Activated CD4-positive, alpha-beta T cell treated with anti-CD3 and anti-CD28 coated beads for 24 hours (primary cell): ENCODE data around the gene CISTR.
"Not testable (repeated sequence)": the region's sequence is repeated elsewhere in the genome, so short reads cannot be mapped to it uniquely, and the experiment has no call there.

Experiments used
- DNase-seq, 2 donors: peaks; one replicate each; pipeline ENCODE4 v3.0.0-alpha.2; 2020; ENCODE audit warnings: low read depth in 2 of 2

The CISTR gene

DNA sequence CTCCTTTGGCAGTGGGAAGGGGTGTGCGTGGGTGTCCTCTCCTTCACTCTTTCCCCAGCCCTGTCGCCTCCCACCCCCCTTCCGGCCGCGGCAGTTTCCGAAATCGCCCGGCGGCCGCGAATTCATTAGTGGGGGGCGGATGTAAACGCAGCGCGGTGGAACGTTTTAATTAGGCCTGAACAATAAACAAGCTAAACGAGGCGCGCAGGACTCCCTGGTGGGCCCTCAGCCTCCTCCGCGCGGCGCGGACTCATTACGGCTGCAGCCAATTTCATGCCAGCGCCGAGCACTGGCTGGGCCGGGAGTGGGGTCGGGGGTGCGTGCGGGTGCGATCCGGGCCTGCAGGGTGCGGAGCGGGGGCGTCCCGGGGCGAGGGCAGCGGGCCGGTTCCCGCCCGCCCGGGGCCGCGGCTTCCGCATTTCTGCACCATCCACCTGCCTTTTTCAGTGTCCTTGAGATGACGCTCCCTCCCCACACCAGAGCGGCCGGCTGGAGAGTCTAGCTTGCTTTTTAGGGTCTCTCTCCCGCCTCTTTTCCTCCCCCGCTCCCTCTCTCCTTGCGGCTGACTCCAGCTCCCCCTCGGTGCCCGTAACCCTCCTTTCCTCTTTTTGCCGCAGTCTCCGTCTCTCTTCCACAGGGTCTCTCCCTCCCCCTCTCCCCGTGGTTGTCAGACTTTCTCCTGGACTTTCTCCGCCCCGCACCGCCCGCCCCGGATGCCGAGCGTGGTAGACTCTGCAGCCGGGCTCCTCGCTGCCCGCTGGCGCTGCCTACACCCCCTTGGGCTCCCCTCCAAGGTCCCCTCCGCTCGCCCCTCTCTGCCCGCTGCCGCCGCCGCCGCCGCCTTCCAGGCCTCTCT, at the start of gene CISTR:
Gene CISTR, minus strand, starts transcription at position 644 of the 856 bp plus-strand sequence.
- no peak for DNase-seq

DNA sequence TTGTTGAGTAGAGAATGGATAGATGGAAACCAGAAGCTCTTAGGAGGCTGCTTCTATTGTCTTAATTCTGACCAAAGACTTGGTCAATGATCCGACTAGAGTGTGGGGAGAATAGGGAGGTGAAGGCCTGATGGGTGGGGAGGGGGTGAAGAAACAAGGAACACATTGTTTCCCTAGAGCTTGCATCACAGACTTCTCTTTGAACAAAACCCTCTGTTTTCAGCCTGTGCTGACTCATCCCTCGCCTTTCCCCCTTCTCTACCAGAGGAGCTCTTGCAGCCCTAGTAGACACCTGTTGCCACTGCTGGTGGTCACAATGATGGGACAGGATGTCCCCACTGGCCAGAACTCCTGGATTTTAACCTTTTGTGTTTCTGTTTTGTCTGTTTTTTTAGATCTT, 46.8 kb upstream of the CISTR start:
- DNase-seq = no peak

DNA sequence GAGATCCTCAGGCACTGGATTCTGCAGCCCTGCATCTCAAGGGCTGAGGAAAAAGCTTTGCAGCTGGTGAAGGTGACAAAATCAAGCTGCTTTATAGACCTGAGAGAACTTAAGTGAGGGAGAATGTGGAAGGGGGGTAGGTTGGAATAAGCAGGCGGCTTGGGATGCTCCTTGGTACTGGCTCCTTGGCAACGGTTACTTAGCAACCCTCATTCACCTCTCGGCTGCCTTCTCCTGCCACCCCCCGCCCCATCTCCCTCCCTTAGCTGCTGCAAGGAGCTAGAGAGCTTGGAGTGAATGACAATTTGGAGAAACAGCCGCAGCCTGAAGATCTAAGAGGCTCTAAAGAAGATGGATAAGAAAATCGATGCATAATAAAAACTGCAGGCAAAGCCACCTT, 44.1 kb upstream of the CISTR start:
- no peak for DNase-seq

DNA sequence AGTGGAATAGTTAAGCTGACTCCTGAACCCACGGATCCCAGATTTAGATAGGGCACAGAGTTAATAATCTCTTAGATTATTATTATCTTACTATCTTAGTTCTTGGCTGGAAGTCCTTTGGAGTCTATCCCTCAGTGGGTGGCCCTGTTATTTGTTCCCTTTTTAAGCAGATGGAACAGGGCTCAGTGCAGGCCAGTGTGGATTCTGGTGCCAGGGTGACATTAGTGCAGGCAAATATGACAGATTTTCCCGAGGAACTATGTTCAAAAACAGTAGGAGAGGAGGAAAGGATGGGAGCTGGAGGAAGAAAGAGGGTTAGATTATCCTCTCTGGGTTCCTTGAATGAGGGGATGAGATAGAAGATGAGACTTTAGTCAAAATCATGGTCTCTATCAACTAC, 41.4 kb upstream of the CISTR start:
- no peak for DNase-seq

DNA sequence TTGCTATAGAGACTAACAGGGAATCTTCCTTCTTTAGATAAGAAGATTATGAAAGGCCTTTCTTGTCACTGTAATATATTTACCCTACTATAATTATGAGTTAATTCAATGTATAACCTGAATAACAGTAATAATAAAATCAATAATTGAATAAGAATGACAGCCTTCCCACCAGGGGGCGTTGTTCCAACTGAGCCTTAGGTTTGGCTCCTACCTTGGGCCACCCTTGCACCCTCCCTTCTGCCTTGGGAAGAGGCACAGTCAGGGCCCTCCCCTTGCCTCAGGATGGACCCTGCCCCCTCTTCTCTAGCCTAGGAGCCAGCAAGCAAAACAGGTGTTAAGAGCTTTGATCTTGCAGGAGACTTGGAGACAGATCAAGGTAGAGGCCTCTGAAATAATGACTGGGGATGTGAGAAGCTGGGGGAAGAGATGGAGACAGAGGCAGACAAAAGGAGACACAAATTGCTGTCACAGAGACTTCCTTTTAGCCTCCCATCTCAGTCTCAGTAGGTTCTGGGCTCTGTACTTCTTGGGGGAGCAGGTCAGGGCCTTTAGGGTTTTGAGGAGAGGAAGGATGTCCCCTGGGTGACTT, 40.1 kb upstream of the CISTR start:
- DNase-seq = peak; percentile 8 to 16

DNA sequence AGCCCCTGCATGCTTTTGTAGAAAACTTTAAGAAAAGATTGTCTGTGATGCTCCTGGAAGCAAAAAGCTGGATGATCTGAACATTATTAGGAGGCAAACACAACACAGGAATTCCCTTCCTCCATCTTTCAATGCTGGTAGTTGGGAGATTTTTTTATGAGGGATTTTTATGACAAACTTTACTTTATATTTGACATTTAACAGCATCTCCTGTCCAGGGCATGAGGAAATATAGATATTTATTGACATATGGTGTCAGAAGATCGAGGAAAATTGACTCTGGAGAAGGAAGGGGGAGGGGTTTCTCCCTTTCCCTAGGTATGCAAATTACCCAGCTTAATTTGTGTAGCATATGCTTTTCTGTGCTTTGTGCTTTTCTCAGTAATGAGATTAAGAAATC, 37.8 kb upstream of the CISTR start:
- no peak for DNase-seq

DNA sequence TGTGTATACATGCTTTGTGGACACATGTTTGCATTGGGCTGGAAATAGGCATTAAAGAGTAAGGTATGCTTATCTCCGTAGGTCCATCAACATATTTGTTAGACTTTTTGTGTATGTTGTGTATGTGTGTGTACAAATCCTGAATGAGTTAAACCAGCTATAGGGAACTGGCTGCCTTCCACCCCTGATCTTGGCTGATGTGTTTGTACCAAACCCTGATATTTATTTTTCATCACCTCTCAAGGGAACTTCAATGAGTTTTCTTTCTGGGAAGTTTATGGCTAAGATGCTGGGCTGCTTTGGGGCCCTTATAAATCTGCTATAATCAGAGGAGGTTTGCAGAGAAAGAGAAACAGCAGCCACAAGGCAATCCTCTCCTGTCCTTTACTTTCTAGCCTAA, 37.1 kb upstream of the CISTR start:
- no peak for DNase-seq

DNA sequence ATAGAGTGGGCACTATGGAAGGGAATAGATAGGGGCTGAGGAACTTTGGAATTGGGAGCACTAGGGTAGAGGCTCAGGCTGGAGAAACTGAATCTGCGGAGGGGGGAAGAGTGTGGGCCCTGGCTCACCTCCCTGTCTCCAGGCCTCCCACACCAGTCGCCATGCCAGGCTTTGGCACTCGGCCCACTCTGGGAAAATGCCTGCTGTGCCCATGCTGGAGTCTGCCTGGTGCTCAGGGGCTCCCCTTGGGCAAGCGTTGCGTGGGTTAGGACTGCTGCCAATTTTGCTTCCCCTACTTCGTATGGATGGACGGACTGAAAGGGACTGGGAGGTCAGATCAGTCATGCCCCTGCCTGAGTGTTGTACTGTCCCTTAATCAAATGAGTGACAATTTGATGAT, 34.6 kb upstream of the CISTR start:
- no peak for DNase-seq

DNA sequence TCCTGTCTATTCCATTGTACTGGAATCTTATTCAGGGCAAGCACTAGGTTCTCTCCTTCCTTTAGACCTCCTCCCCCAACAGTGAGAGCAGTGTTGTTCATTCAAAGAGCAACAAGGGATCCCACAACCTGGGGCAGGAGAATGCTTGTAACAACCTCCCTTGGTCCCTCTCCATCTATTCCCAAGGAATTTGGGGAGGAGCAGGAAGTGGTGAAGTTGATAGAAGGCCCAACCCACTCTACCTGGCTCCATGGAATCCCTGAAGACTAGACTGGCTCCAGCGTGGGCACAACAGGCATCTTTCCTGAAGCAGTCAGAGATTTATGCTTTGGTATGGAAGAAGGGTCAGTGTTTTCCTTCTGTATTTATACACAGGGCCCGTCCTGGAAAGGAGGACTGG, 33.4 kb upstream of the CISTR start:
- DNase-seq = no peak

DNA sequence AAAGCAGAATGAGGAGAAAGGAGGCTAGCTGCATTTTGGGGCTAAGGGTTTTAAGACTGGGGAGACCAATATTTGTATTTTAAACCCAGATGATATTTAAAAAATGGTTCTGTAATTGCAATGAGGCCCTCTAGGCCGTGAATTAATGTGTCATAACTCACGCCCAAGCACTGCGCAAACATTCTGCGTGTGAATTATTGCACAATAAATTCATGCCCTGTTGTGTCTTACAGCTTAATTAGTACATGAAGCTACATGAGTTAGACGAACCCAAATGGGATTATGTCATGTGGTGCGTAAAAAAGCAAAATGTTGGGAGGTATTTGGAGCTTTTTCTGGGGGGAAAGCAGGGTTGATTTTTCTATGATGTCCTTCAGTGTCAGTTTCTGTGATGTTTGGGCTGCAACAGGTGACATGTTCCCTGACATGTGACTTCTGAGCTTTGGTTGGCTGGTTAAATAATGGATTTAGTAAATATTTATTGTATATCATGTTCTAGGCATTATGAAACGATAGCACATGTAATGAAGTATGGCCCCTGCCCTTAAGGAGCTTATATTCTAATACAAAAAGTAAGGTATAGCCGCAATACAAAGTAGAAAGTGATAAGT, 30.4 kb upstream of the CISTR start:
- no peak for DNase-seq

DNA sequence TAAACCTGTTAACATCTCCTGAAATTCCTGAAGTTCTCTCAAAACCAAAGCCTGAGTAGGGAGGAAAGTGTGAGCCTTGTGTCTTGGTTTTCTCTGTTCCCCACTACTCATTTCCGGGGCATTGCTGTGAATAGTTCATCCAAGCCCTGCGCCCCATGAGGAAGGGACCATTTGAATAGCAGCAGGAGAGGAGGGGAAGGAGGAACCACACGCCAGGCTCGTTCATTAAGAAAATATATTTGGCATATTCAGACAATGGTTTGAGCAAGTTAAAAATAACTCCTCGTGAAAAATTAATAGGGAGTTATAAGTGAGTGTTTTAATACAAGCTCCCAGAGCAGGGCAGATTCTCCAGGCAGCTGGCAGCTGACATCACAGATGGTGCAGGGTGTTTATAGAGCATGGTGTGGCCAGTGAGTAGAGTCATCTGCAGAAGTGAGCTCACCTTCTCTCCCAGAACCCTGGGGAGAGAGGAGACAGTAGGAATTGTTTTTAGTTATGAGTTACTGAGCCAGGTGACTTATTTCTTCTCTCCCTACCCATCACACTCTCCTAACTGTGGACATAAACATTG, 29.5 kb upstream of the CISTR start:
- no peak for DNase-seq

DNA sequence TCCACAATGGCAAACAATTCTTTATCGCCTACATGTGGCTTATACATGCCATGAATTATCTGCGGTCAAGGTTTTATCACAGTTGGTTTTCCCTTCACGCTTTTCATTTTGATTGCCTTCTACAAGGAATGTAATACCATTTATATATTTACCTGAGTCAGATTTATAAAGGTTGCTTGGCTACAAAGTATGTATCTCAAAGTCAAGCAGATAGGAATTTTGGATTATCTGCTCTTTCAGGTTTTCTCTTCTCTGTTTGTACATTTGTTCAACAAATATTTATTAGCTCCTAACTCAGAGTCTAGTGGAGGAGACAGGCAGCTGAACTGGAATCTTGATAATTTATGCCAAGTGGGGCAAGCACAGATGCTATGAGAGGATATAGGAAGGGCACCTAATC, 28.5 kb upstream of the CISTR start:
- no peak for DNase-seq

DNA sequence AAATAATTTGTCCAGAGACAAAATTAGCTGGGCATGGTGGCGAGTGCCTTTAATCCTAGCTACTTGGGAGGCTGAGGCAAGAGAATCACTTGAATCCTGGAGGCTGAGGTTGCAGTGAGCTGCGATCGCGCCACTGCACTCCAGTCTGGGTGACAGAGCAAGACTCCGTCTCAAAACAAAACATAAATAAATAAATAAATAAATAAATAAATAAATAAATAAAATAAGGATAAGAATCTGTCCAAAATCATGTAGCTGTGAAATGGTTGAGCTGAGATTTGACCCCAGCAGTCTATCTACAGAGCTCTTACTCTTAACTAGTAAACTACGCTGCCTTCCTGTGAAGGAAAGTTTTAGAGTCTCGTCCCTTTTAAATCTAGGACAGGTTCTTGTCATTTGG, 27.9 kb upstream of the CISTR start:
- DNase-seq = not testable (repeated sequence)

DNA sequence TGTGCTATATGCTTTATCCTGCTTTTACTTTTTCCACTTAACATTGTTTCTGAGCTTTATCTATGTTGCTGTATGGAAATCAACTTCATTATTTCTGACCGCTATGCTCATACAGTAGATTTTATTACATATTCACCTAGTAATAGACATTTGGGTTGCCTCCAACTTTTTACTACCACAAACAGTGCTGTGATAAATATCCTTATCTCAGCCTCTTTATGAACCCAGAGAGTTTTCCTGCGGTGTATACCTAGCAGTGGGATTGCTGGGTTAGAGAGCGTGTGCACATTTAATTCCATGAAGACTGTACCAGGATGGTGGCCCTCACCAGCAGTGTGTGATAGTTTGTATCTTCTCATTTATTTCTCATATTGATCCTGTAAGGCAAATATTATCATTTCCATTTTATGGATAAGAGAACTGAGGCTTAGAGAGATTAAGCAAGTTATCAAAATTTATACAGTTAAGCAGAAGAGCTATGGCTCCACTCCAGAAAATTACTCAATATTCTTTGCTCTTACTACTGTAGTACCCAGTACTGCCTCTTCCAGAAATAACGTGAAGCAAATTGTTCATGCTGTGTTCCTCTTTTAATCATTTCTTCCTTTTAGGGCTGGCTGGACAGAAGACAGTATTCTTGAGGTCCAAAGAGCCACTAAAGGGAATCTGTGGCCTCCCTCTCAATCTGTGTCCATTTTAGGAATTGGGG, 26.3 kb upstream of the CISTR start:
- DNase-seq = no peak

DNA sequence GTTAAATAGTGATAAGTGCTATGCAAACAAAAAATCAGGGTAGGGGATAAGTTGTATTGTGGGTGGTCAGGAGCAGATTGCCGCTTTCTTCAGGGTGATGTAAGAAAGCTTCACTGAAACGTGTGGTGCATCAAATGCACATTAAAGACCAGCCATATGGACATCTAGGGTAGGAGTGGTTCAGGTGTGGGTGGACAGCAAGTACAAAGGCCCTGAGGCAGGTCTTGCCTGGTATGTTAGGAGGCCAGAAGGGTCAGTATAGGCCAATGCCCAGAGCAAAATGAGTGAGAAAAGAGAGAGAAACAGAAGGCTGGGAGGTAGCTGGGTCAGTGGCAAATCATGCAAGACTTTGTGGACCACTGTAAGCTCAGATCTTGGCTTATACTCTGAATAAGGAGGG, 25.6 kb upstream of the CISTR start:
- DNase-seq = no peak

DNA sequence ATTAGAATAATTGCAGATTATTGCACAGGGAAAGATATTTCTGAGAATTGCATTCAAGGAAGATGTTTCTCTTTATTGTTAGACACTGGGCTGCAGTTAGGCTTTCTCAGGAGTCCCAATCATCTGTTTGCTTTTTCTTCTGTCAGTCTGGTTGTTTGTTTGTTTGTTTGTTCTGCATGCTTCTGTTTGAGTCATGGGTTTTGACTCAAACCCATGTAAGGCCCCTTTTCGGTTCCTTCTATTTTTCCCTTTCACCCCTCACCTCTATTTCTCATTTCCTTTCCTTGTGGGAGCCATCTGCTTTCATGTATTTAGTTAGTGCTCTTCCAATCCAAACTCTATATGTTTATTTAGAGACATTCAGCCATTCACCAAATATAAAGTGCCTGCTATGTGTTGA, 25.1 kb upstream of the CISTR start:
- no peak for DNase-seq

DNA sequence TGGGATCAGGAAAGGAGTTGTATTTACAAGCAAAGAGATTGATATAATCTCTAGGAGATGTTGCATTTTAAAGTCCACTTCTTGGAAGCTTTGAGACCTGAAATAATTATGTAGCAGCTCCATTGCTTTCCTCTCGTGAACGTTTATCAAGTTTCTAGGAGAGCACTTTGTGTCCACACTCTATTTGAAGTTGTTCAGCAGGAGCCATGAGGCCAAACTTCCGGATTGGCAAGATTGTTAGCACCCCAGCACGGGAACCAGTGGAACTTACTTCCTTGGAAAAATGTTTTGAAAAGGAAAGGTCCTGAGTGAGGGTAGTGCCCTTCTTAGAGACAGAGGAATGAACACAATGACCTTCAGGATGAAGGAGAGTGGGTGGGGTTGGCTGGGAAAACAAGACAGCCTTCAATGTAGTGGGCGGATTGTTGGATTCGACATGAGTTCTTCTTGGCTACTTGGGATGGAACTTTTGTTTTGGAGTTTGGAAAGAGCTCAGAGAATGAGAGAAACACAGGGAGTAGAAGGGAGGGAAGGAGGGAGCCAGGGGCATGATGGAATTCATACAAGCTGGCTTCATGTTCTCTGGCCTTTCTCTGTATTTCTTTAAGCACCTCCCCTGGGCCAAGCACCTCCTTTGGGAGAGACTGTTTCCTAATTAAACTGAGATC, 23.8 kb upstream of the CISTR start:
- no peak for DNase-seq

DNA sequence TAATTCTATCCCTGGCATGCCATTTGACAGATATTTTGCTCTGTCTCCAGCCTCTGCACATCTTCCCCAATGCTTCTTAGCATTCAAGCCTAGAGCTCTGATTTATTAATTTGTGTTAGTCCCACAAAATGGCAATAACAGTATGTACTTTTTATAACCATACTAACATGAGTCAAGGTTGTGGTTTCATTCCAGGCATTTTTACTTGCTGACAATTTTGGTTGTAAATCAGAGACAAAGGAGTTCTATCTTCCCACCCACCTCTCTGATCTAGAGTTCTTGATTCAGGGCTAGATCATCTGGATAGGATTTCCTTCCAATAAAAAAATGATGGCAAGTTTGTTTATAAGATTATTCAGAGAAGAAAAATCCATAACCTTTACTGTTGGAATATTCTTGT, 18.5 kb upstream of the CISTR start:
- DNase-seq = no peak

DNA sequence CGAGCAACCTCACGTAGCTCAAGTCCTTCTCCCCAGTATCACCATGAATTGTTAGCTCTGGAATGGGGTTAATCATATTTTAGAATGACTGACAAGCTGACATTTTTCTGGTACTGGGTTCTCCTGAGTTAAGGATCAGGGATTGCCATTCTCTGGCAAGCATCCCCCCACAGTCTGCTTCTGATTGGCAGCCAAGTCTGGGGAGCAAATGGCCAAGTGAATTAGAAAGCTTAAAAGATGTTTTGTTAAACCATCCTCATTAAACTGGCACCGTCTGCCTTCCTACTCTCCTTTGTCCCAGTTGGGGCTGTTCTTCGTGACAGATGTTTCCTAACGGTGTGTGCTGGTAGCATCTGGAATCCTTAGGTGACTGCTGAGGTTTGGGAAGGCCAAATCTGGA, 17.2 kb upstream of the CISTR start:
- no peak for DNase-seq

DNA sequence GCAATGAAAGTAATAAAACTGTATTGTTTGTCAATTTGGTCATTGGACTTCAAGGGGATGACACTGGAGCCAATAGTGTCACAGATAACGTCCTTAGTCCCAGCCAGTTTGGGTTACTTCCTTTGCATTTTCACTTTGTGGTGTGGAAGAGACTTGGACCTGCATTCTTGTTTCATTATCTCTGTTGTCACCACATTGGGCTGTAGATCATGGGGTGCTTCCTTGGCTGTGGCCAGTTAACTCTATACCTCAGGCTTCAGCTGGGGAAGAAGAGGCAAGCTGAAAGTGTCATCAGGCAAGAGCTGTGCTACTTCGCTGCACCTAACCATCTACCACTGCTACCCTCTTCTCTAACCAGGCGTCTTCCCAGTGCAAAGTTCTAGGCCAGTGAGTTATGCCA, 15.1 kb upstream of the CISTR start:
- DNase-seq = no peak

DNA sequence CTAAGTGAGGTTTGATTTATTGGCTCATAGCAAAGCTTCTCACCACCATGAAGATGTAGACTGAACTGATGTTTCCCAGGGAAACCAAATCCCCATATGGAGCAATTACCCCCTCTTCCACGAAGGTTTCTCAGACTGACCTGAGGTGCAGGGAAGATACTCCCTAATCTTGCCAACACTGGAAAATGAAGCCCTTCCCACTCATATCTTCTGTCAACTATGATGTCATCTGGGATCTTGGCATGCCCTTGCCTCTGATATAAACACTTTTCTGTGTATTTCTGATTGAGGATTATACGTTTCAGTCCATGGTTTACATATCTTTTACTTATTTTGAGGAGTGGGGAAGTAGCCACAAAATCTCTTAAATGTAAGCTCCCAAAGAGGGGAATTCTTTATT, 14.1 kb upstream of the CISTR start:
- no peak for DNase-seq

DNA sequence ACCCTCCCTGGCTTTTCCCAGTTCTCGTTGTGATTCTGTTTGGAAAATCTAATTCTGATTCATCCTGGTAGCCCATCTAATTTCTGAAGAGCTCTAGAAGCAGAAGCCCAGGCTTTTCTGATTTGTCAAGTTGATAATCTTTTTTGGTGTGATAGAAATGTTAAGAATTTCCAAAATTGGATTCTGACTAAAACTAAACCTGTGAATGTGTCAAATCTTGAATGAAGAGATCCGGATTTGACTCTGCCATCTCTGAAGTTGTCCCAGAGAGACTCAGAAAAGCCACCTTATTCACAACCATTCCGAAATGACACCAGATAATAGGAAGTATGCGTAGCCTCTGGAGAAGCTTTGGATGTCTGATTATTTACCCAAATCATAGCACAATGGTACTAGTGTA, 12.8 kb upstream of the CISTR start:
- DNase-seq = no peak
